Measurements from ENCODE around the gene SLC26A5. TPM values are rescaled to one million over a fixed set of nuclear protein-coding genes. Genes with fewer than 3 reads are reported as not detected.

The SLC26A5 gene
- total RNA-seq, 2 experiments from 2014 or later, result not detected

GRCh38 chr7:103343332-103343731 is 102.7 kb downstream of the SLC26A5 start:
- peak overlapping the region; percentile 65 for H3K27ac ChIP-seq (ENCODE audit: low read depth, low read length, poor library complexity, severe bottlenecking)
- 0 out of 2 replicates have a peak, but pooled peaks cover 17% of the 10 kb centered on the region for H4K20me1 ChIP-seq (ENCODE audit: insufficient read depth, low read length)
- peaks cover 26% of the 10 kb centered on the region for H3K4me1 ChIP-seq (ENCODE audit: insufficient read depth, low read length, poor library complexity, severe bottlenecking)
- no peaks in the 10 kb centered on the region for H3K9me2 ChIP-seq (ENCODE audit: insufficient read depth, low read length)
- ChIA-PET POLR2A (interaction anchor here (0.9 to 1.4 kb wide), 3 partner anchors 9 to 44 kb away, joined by 3 to 6 read pairs (median 3); no protein-coding TSS in a partner anchor), CTCF (ENCODE audit: unreplicated experiment) (no interaction called here)
- TF ChIP-seq EZH2phosphoT487 (IDR thresholded peaks at IDR 0.05; ENCODE audit: borderline replicate concordance, low read depth, low read length), result no peak
- peak overlapping the region; percentile 77 for H3K4me2 ChIP-seq (ENCODE audit: low read length)
- H3K4me3 ChIP-seq (ENCODE audit: low read depth, low read length, poor library complexity, severe bottlenecking), result peak overlapping the region; percentile 90
- no TSS peak for BruUV-seq (replicated peaks)
- DNase-seq (ENCODE audit: low spot score), result no peak
- intact Hi-C loops (cut with micrococcal nuclease; ENCODE audit: unreplicated experiment), result no loop called here
- H3K36me3 ChIP-seq (ENCODE audit: insufficient read depth, low read length), result peaks cover 36% of the 10 kb centered on the region
- H3K9me3 ChIP-seq (ENCODE audit: low read length), result no peaks in the 10 kb centered on the region
- peaks cover 84% of the 10 kb centered on the region for H3K79me2 ChIP-seq (ENCODE audit: insufficient read depth, low read depth, low read length)
- no peak overlapping the region for H2AFZ ChIP-seq (ENCODE audit: low read length)

GRCh38 chr7:103341466-103341865 is 104.5 kb downstream of the SLC26A5 start:
- H3K4me2 ChIP-seq (ENCODE audit: low read length), result no peak overlapping the region
- H3K4me3 ChIP-seq (ENCODE audit: low read depth, low read length, poor library complexity, severe bottlenecking), result no peak overlapping the region
- H4K20me1 ChIP-seq (ENCODE audit: insufficient read depth, low read length), result 0 out of 2 replicates have a peak, but pooled peaks cover 17% of the 10 kb centered on the region
- H3K36me3 ChIP-seq (ENCODE audit: insufficient read depth, low read length), result peaks cover 54% of the 10 kb centered on the region
- H3K79me2 ChIP-seq (ENCODE audit: insufficient read depth, low read depth, low read length), result peaks cover 73% of the 10 kb centered on the region
- H2AFZ ChIP-seq (ENCODE audit: low read length), result no peak overlapping the region
- no TSS peak for BruUV-seq (replicated peaks)
- TF ChIP-seq, protein P1, sequence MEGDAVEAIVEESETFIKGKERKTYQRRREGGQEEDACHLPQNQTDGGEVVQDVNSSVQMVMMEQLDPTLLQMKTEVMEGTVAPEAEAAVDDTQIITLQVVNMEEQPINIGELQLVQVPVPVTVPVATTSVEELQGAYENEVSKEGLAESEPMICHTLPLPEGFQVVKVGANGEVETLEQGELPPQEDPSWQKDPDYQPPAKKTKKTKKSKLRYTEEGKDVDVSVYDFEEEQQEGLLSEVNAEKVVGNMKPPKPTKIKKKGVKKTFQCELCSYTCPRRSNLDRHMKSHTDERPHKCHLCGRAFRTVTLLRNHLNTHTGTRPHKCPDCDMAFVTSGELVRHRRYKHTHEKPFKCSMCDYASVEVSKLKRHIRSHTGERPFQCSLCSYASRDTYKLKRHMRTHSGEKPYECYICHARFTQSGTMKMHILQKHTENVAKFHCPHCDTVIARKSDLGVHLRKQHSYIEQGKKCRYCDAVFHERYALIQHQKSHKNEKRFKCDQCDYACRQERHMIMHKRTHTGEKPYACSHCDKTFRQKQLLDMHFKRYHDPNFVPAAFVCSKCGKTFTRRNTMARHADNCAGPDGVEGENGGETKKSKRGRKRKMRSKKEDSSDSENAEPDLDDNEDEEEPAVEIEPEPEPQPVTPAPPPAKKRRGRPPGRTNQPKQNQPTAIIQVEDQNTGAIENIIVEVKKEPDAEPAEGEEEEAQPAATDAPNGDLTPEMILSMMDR (conservative IDR thresholded peaks at IDR 0.05; ENCODE audit: low read length), result no peak
- TF ChIP-seq EZH2phosphoT487 (IDR thresholded peaks at IDR 0.05; ENCODE audit: borderline replicate concordance, low read depth, low read length), result no peak
- CTCF ChIA-PET (ENCODE audit: unreplicated experiment), result no interaction called here
- peaks cover 18% of the 10 kb centered on the region for H3K4me1 ChIP-seq (ENCODE audit: insufficient read depth, low read length, poor library complexity, severe bottlenecking)
- no peak overlapping the region for H3K27ac ChIP-seq (ENCODE audit: low read depth, low read length, poor library complexity, severe bottlenecking)
- intact Hi-C loops (cut with micrococcal nuclease; ENCODE audit: unreplicated experiment), result no loop called here
- no peak for DNase-seq (ENCODE audit: low spot score)
- POLR2A ChIA-PET, result interaction anchor here (1.2 kb wide), 1 partner anchor 42 kb away, joined by 5 read pairs; no protein-coding TSS in a partner anchor
- H3K9me3 ChIP-seq (ENCODE audit: low read length), result no peaks in the 10 kb centered on the region
- H3K9me2 ChIP-seq (ENCODE audit: insufficient read depth, low read length), result no peaks in the 10 kb centered on the region

- TF ChIP-seq, protein P1 (conservative IDR thresholded peaks at IDR 0.05; ENCODE audit: low read length), result no peak
- no peak for TF ChIP-seq EZH2phosphoT487 (IDR thresholded peaks at IDR 0.05; ENCODE audit: borderline replicate concordance, low read depth, low read length)
- no peak overlapping the region for H3K4me2 ChIP-seq (ENCODE audit: low read length)
- POLR2A ChIA-PET, result interaction anchor here (0.7 kb wide), 1 partner anchor 41 kb away, joined by 4 read pairs; no protein-coding TSS in a partner anchor
- intact Hi-C loops (cut with micrococcal nuclease; ENCODE audit: unreplicated experiment), result no loop called here
- no peaks in the 10 kb centered on the region for H3K9me3 ChIP-seq (ENCODE audit: low read length)
- no peak overlapping the region for H3K27ac ChIP-seq (ENCODE audit: low read depth, low read length, poor library complexity, severe bottlenecking)
- CTCF ChIA-PET (ENCODE audit: unreplicated experiment), result no interaction called here
- no peak for DNase-seq (ENCODE audit: low spot score)
- H3K4me1 ChIP-seq (ENCODE audit: insufficient read depth, low read length, poor library complexity, severe bottlenecking), result peaks cover 12% of the 10 kb centered on the region
- no peaks in the 10 kb centered on the region for H3K9me2 ChIP-seq (ENCODE audit: insufficient read depth, low read length)
- H2AFZ ChIP-seq (ENCODE audit: low read length), result no peak overlapping the region
- peaks cover 80% of the 10 kb centered on the region for H3K36me3 ChIP-seq (ENCODE audit: insufficient read depth, low read length)
- H3K4me3 ChIP-seq (ENCODE audit: low read depth, low read length, poor library complexity, severe bottlenecking), result no peak overlapping the region
- 0 out of 2 replicates have a peak, but pooled peaks cover 17% of the 10 kb centered on the region for H4K20me1 ChIP-seq (ENCODE audit: insufficient read depth, low read length)
- H3K79me2 ChIP-seq (ENCODE audit: insufficient read depth, low read depth, low read length), result peaks cover 68% of the 10 kb centered on the region
- BruUV-seq (replicated peaks), result no TSS peak
Measured at GRCh38 chr7:103338864-103339263, 107.1 kb downstream of the SLC26A5 start.

Measured in OCI-LY7 (cell line).